SK-N-SH treated with all-trans-retinoic acid at 6 μM for 48 hours (cell line): ENCODE results near the gene DNAJB5.

Experiments
- ATAC-seq: fragments of 200-7000 bp; cut with Tn5 transposase; 3 replicates; pipeline ENCODE4 v1.9.1; 2020; ENCODE audit warnings: mild to moderate bottlenecking, moderate library complexity
- ARNTL ChIP-seq: fragments of 450-650 bp; formaldehyde crosslinking; IDR thresholded peaks from 2 replicates; pipeline ENCODE4 v1.5.0; 2020; ENCODE audit warnings: low read depth, mild to moderate bottlenecking, moderate library complexity, borderline replicate concordance
- BACH2 ChIP-seq: fragments of 250-450 bp; sonication (Bioruptor Pico); IDR thresholded peaks from 2 replicates; pipeline ENCODE4 v1.9.0; 2021; ENCODE audit warnings: mild to moderate bottlenecking, borderline replicate concordance
- CREB5 ChIP-seq: fragments of 250-450 bp; sonication (Bioruptor Pico); IDR thresholded peaks from 2 replicates; pipeline ENCODE4 v1.5.1; 2020; ENCODE audit warnings: low read depth, mild to moderate bottlenecking, moderate library complexity
- CSRNP3 ChIP-seq: fragments of 250-450 bp; sonication (Bioruptor Pico); IDR thresholded peaks from 2 replicates; pipeline ENCODE4 v1.5.1; 2021; ENCODE audit warnings: mild to moderate bottlenecking, moderate library complexity
- ESRRG ChIP-seq: fragments of 250-450 bp; sonication (Bioruptor Pico); IDR thresholded peaks from 2 replicates; pipeline ENCODE4 v1.6.1; 2021; ENCODE audit warnings: mild to moderate bottlenecking
- GLIS3 ChIP-seq: fragments of 250-450 bp; sonication (Bioruptor Pico); IDR thresholded peaks from 2 replicates; pipeline ENCODE4 v1.5.0; 2020; ENCODE audit warnings: mild to moderate bottlenecking, moderate library complexity
- ISL1 ChIP-seq: fragments of 250-450 bp; sonication (Bioruptor Pico); IDR thresholded peaks from 2 replicates; pipeline ENCODE4 v2.1.2; 2022; ENCODE audit warnings: mild to moderate bottlenecking, moderate library complexity
- OSR1 ChIP-seq: fragments of 250-450 bp; sonication (Bioruptor Pico); IDR thresholded peaks from 2 replicates; pipeline ENCODE4 v1.8.0; 2022; ENCODE audit warnings: moderate library complexity, mild to moderate bottlenecking, inconsistent platforms
- PATZ1 ChIP-seq: fragments of 250-450 bp; sonication (Bioruptor Pico); IDR thresholded peaks from 2 replicates; pipeline ENCODE4 v1.8.0; 2020; ENCODE audit warnings: mild to moderate bottlenecking, moderate library complexity, borderline replicate concordance
- POU6F1 ChIP-seq: fragments of 250-450 bp; sonication (Bioruptor Pico); IDR thresholded peaks from 2 replicates; pipeline ENCODE4 v1.8.0; 2021; ENCODE audit warnings: low read depth, mild to moderate bottlenecking, moderate library complexity, borderline replicate concordance
- PPARA ChIP-seq: fragments of 250-450 bp; sonication (Bioruptor Pico); IDR thresholded peaks from 2 replicates; pipeline ENCODE4 v1.5.0; 2020; ENCODE audit warnings: mild to moderate bottlenecking, borderline replicate concordance
- RARB ChIP-seq: fragments of 250-450 bp; sonication (Bioruptor Pico); IDR thresholded peaks from 2 replicates; pipeline ENCODE4 v1.8.0; 2021; ENCODE audit warnings: mild to moderate bottlenecking, moderate library complexity
- SNAI2 ChIP-seq: fragments of 250-450 bp; sonication (Bioruptor Pico); IDR thresholded peaks from 2 replicates; pipeline ENCODE4 v1.5.0; 2020; ENCODE audit warnings: mild to moderate bottlenecking, moderate library complexity
- TCF4 ChIP-seq: fragments of 250-450 bp; sonication (Bioruptor Pico); IDR thresholded peaks from 2 replicates; pipeline ENCODE4 v1.8.0; 2021; ENCODE audit warnings: mild to moderate bottlenecking, moderate library complexity, borderline replicate concordance
- TOX ChIP-seq: fragments of 250-450 bp; sonication (Bioruptor Pico); IDR thresholded peaks from 2 replicates; pipeline ENCODE4 v1.8.0; 2021; ENCODE audit warnings: mild to moderate bottlenecking, moderate library complexity, borderline replicate concordance
- TSHZ2 ChIP-seq: fragments of 250-450 bp; sonication (Bioruptor Pico); IDR thresholded peaks from 2 replicates; pipeline ENCODE4 v1.5.0; 2020; ENCODE audit warnings: mild to moderate bottlenecking, moderate library complexity
- ZC3H10 ChIP-seq: fragments of 250-450 bp; sonication (Bioruptor Pico); IDR thresholded peaks from 2 replicates; pipeline ENCODE4 v1.5.1; 2021; ENCODE audit warnings: mild to moderate bottlenecking, moderate library complexity
- ZFP3 ChIP-seq: fragments of 250-450 bp; sonication (Bioruptor Pico); IDR thresholded peaks from 2 replicates; pipeline ENCODE4 v1.5.0; 2020; ENCODE audit warnings: mild to moderate bottlenecking, moderate library complexity
- ZFP30 ChIP-seq: fragments of 450-650 bp; formaldehyde crosslinking; IDR thresholded peaks from 2 replicates; pipeline ENCODE4 v1.5.0; 2022; ENCODE audit warnings: mild to moderate bottlenecking, moderate library complexity
- ZNF565 ChIP-seq: fragments of 450-650 bp; formaldehyde crosslinking; conservative IDR thresholded peaks from 2 replicates; pipeline ENCODE4 v1.5.0; 2020; ENCODE audit warnings: low read depth, mild to moderate bottlenecking, moderate library complexity
- ZNF70 ChIP-seq: fragments of 450-650 bp; formaldehyde crosslinking; IDR thresholded peaks from 2 replicates; pipeline ENCODE4 v1.5.0; 2020; ENCODE audit warnings: mild to moderate bottlenecking, moderate library complexity
- ZNF8 ChIP-seq: fragments of 450-650 bp; formaldehyde crosslinking; IDR thresholded peaks from 2 replicates; pipeline ENCODE4 v1.5.0; 2020; ENCODE audit warnings: mild to moderate bottlenecking, moderate library complexity

Gene DNAJB5

GRCh38 chr9:34984049-34984448, 5.5 kb upstream of the DNAJB5 start:
- no peak for ATAC-seq
- TF ChIP-seq ZNF8 (CRISPR knock-in tag) (no peak), ZC3H10 (CRISPR knock-in tag) (no peak), CREB5 (no peak), TOX (CRISPR knock-in tag) (no peak)

- no peak for TF ChIP-seq ISL1 (CRISPR knock-in tag)
- TF ChIP-seq ZNF565 (CRISPR knock-in tag): no peak
- TF ChIP-seq ZC3H10 (CRISPR knock-in tag): no peak
- no peak for TF ChIP-seq TCF4 (CRISPR knock-in tag)
- TF ChIP-seq TSHZ2 (CRISPR knock-in tag): no peak
- TF ChIP-seq ESRRG (CRISPR knock-in tag): no peak
- TF ChIP-seq ARNTL (CRISPR knock-in tag): no peak
- no peak for TF ChIP-seq GLIS3 (CRISPR knock-in tag)
- no peak for TF ChIP-seq BACH2 (CRISPR knock-in tag)
- TF ChIP-seq ZFP3: no peak
- TF ChIP-seq ZFP30 (CRISPR knock-in tag): no peak
- no peak for TF ChIP-seq PATZ1 (CRISPR knock-in tag)
- no peak for ATAC-seq
Measured at GRCh38 chr9:34985311-34985899, 4.1 kb upstream of the DNAJB5 start.

GRCh38 chr9:34986540-34987047, 3.0 kb upstream of the DNAJB5 start:
- no peak for TF ChIP-seq OSR1 (CRISPR knock-in tag)
- TF ChIP-seq ZNF70 (CRISPR knock-in tag): no peak
- TF ChIP-seq TSHZ2 (CRISPR knock-in tag): no peak
- no peak for TF ChIP-seq ISL1 (CRISPR knock-in tag)
- no peak for TF ChIP-seq BACH2 (CRISPR knock-in tag)
- no peak for TF ChIP-seq CREB5
- no peak for TF ChIP-seq TOX (CRISPR knock-in tag)
- TF ChIP-seq SNAI2: no peak
- no peak for TF ChIP-seq ZNF8 (CRISPR knock-in tag)
- TF ChIP-seq ZFP3: no peak
- no peak for TF ChIP-seq CSRNP3 (CRISPR knock-in tag)
- TF ChIP-seq RARB (CRISPR knock-in tag): no peak
- TF ChIP-seq PATZ1 (CRISPR knock-in tag): no peak
- no peak for TF ChIP-seq ESRRG (CRISPR knock-in tag)
- no peak for TF ChIP-seq POU6F1 (CRISPR knock-in tag)
- no peak for TF ChIP-seq PPARA (CRISPR knock-in tag)
- TF ChIP-seq, all 23 proteins: peak for 0
- no peak for ATAC-seq
